A549 treated with RU486 at 1 μM for 4 hours (cell line): ENCODE measurements around the gene CHAD. TPM values are rescaled to one million over a fixed set of nuclear protein-coding genes. Genes with fewer than 3 reads are reported as not detected.

Experiments
- total RNA-seq: library from RNA; stranded (reverse); fragments of 200-300 nt; extraction: Qiagen RNA extraction; gene quantifications from 5 replicates; pipeline ENCODE4 v1.2.3, GENCODE V29; 2022; ENCODE audit warnings: low read depth

CHAD gene, protein sequence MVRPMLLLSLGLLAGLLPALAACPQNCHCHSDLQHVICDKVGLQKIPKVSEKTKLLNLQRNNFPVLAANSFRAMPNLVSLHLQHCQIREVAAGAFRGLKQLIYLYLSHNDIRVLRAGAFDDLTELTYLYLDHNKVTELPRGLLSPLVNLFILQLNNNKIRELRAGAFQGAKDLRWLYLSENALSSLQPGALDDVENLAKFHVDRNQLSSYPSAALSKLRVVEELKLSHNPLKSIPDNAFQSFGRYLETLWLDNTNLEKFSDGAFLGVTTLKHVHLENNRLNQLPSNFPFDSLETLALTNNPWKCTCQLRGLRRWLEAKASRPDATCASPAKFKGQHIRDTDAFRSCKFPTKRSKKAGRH
- not detected in 5 replicates for total RNA-seq

GRCh38 chr17:50468304-50469207 is at the start of gene CHAD:
Gene CHAD (minus strand): TSS chr17:50468880. CDS start chr17:50468813, 67 bp downstream.

DNA sequence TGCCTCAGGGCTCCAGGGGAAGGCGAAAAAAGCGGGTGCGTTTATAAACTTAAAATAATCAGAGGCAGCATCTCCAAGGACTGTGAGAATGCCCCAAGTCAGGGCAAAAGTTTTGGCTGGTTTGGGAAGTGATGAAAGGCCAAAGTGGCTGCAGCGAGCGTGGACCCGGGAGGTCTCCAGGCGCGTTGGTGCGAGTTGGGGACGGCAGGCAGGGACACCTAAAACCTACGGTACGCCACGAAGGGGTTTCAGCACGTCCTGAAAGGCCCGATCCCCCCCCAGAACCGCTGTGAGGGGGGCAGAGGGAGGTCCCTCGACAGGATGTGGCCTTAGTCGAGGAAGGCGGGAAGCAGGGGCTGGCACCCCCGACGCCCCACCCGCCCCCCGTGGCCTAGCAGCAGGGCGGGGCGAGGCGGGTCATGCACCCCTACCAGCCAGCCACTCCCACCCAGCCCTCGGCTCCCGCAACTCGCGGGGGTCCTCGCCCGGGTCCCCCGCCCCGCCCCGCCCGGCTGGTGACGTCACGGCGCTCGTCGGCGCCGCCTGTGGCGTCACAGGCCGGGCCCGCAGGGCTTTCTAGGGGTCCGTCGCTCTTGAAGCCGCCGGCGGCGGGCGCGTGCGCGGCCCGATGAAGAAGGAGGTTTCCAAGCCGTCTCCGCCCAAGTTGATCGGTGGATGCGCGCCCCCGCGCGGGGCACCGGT is 39.3 kb upstream of the CHAD start, which contains the start of gene MYCBPAP:
TSS of gene MYCBPAP (plus strand) at position 569 of the 702 bp plus-strand sequence. CDS start 236 bp downstream, outside the sequence.

DNA sequence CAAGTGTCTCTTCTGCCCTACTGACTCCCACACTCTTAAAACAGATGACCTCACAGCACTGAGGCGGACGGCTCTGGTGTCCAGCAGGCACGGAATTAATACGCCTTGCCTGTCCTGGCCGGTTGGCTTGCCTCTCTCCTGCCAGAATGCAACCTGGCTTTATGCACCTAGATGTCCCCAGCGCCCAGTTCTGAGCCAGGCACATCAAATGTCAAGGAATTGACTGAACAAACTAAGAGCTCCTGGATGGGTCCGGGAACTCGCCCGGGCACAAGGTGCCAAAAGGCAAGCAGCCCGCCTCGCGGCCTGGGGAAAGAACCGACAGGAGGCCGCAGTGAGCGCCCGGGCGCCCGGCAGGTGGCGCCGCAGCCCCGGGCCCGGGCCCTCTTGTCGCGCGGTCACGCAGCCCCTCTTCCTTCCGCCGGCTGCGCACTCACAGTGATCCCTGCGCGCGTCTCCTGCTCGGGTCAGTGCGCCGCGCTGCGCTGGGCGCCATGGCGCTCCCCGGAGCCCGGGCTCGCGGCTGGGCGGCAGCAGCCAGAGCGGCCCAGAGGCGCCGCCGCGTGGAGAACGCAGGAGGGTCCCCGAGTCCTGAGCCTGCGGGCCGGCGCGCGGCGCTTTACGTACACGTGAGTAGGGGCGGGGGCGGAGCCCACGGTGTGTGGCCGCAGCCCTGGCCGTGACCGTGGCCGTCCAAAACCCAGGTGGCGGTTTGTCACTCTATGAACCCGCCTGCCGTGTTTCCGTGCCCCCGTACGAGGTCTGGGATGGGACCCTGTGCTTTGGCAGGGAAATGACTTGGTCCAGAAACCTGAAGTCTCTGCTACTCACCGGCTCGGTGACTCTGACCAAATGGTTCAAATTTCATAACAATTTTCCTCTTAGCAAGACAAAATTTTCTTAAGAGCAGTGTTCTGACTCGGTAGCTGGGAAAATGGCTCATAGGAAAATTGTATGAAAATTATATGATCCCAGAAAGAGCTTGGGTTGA is 10.0 kb upstream of the CHAD start, which contains the start of gene RSAD1:
TSS of gene RSAD1 (plus strand) at position 470 of the 991 bp plus-strand sequence. CDS start at position 495, 25 bp downstream.

DNA sequence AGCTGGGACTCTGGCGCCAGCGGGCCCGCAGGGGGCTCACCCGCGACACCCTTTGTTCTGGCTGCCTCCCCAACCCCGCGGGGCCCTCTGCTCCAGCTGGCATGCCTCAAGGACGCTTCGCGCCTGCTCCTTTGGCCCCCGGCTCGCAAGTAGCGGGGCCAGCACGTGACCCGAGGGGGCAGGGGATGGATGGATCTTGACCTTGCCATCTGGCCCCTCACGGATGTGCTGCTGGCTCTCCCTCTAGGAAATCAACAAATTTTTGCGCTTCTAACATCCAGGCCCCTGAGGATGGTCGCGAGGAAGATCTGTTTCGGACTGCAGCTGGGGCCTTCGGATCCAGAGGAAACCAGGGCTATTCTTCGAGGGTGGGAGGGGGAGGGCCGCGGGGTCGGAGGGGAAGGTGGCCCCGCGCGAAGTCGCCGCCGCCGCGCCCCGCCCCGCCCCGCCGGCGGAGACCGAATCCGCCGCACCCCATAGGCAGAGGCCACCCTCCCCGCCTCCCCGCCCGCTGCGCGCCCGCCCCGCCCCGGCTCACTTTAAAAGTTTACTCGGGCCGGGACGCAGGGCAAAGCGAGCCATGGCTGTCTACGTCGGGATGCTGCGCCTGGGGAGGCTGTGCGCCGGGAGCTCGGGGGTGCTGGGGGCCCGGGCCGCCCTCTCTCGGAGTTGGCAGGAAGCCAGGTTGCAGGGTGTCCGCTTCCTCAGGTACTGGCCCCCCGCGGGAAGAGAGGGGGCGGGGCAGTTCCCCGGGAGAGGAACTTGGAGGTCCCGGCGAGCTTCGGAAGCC is 42.8 kb downstream of the CHAD start, which contains the start of gene ACSF2:
TSS of gene ACSF2 (plus strand) at position 537 of the 790 bp plus-strand sequence. CDS start at position 581, 44 bp downstream.

Other genes starting within 250 kb of the CHAD start
- 21.2 to 28.6 TPM (median 23.5 TPM) in 5 replicates for gene TMEM92, start 194.4 kb downstream of the CHAD start, total RNA-seq
- 18.9 to 23.7 TPM (median 21.4 TPM) in 5 replicates for gene XYLT2, start 122.8 kb downstream of the CHAD start, total RNA-seq
- 137 to 172 TPM (median 142 TPM) in 5 replicates for gene MRPL27, start 95.7 kb downstream of the CHAD start, total RNA-seq
- gene EME1, start 95.7 kb downstream of the CHAD start, total RNA-seq = 13.9 to 16.5 TPM (median 14.9 TPM) in 5 replicates
- 223 to 243 TPM (median 236 TPM) in 5 replicates for gene LRRC59, start 71.4 kb downstream of the CHAD start, total RNA-seq
- gene ACSF2, start 42.7 kb downstream of the CHAD start, total RNA-seq = 10.0 to 15.4 TPM (median 14.3 TPM) in 5 replicates
- 28.3 to 37.0 TPM (median 35.1 TPM) in 5 replicates for gene RSAD1, start 10.0 kb upstream of the CHAD start, total RNA-seq
- 0.37 to 0.85 TPM (median 0.51 TPM) in 5 replicates for gene MYCBPAP, start 39.6 kb upstream of the CHAD start, total RNA-seq
- 0.09 to 0.64 TPM (median 0.23 TPM) in 5 replicates for gene EPN3, start 63.9 kb upstream of the CHAD start, total RNA-seq
- gene SPATA20, start 78.3 kb upstream of the CHAD start, total RNA-seq = 67.9 to 86.8 TPM (median 81.2 TPM) in 5 replicates
- 3.7 to 5.4 TPM (median 4.7 TPM) in 5 replicates for gene CACNA1G, start 91.8 kb upstream of the CHAD start, total RNA-seq
- gene ABCC3, start 166.0 kb upstream of the CHAD start, total RNA-seq = 111 to 157 TPM (median 133 TPM) in 5 replicates
- gene ANKRD40, start 239.0 kb upstream of the CHAD start, total RNA-seq = 42.5 to 52.6 TPM (median 48.5 TPM) in 5 replicates